ENCODE results near the gene PBX1.

PBX1 gene

DNA sequence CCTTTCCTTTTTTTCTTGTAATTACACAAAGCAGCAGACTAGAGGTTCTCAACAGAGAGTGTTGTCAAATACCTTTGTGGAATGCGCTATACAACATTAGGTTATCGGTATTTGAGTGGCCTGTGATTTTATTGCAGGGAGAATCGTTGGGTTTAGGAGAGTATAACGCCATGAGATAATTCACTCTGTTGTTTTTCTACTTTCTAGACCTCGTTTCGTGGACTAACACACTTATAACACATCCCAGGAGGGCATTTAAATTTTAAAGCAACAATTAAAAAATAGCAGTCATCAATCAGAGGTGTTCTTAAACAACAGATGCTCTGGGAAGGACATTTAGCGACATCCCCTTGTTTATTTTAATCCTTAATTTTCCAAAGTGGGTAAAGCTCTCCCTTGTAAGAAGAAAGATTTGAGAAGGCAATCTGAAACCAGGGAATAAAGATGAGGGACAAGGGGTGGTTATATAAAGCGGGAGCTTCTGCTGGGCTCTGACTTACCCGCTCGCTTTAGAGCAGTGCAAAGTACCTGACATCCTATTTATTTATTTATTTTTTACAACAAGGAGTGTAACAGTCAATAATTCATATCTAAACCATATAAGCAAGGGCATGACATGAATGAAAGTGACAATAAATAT is 4.9 kb downstream of the PBX1 start:
- DNase-seq (ENCODE audit: low read depth in 1 of 2, low spot score in 1 of 2) = no peak

GRCh38 chr1:164564378-164564777 is 5.4 kb downstream of the PBX1 start:
- no peak for DNase-seq (ENCODE audit: low read depth in 1 of 2, low spot score in 1 of 2)

DNA sequence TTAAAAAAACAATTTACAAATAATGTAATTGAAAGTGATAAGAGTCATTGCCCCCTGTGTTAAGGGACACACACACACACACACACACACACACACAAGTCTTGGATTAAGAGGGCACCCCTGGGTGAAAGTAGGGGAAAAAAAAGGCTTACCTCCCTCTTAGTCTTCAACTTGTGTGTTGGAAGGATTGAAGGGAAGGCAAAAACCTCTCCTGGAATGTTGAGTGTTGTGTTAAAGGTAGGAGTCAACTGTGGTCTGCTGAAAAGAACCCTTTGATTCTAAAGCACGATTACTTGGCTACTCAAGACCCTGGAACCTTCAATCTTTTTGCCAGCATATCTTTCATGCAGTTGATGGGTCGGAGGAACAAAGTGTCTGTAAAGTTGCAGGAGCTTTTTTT is 6.4 kb downstream of the PBX1 start:
- no peak for DNase-seq (ENCODE audit: low read depth in 1 of 2, low spot score in 1 of 2)

DNA sequence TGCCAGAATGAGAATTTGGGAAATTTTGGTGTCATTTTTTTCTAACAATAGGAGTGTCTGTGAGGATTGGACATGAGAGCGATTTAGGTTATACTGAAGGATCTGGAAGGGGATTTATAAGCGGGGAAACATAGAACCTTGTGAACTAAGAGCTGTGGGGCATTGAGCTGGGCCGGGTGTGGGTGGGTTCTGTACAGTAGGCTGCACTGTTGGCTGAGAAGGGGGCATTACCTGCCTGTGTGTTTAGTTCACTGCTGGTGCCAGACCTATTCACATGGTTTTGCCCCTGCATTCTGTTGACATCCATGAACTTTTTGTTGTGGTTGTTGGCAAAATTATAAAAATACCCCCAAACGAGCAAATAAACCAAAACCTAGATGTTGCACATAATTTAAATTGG is 8.8 kb downstream of the PBX1 start:
- DNase-seq (ENCODE audit: low read depth in 1 of 2, low spot score in 1 of 2) = no peak

DNA sequence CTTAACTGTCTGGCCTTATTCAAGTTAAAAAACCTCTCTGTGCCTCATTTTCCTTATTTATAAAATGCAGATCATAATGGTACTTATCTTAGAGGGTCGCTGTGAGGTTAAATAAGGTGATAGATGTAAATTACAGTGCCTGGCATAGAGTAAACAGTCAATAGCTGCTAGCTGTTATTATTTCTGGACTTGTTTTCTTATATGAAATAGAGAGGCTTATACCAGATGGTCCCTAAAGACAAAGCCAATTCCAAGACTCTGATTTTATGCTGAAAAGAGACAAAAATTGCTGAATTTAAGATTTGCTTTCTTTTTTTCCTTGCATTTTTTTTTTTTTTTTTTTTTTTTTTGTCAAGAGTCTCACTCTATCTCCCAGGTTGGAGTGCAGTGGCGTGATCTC is 10.3 kb downstream of the PBX1 start:
- DNase-seq (ENCODE audit: low read depth in 1 of 2, low spot score in 1 of 2) = no peak

GRCh38 chr1:164569866-164570265 is 10.9 kb downstream of the PBX1 start:
- DNase-seq (ENCODE audit: low read depth in 1 of 2, low spot score in 1 of 2) = no peak

DNA sequence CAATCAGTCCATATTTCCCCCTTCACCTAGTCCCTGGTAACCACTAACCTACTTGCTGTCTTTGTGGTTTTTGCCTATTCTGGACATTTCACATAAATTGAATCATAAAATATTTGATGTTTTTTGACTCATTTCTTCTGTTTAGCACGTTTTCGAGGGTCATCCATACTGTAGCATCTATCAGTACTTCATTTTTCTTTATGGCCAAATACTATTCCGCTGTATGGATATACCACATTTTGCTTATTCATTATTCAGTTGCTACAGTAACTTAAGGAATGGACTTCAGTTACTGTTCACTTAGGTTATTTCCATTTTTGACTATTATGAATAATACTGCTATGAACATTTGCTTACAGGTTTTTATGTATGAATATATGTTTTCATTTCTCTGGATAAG is 12.3 kb downstream of the PBX1 start:
- no peak for DNase-seq (ENCODE audit: low read depth in 1 of 2, low spot score in 1 of 2)

DNA sequence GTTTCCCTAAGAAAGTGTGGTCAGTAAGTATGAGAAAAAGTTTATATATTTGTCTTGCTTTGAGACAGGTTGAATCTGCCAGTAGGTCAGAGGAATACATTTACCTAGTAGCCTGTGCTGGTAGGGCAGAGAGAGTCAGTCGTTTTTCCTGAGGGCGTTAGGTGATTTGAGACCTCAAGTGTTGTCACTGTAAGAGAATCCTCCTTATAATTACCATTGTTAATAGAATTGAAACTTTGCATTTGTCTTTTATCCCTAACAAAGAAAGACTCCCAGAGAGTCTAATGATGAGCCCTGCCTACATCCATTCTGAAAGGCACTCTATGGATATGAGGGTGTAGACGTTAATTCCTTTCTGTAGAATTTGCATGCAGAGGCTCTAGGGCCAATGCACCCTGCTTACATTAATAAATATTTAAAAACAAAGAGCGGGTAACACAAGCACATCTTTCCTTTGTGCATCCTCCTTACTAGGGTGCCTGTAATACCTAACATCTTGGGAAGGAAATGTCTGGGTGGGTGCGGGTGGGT is 16.4 kb downstream of the PBX1 start:
- no peak for DNase-seq (ENCODE audit: low read depth in 1 of 2, low spot score in 1 of 2)

DNA sequence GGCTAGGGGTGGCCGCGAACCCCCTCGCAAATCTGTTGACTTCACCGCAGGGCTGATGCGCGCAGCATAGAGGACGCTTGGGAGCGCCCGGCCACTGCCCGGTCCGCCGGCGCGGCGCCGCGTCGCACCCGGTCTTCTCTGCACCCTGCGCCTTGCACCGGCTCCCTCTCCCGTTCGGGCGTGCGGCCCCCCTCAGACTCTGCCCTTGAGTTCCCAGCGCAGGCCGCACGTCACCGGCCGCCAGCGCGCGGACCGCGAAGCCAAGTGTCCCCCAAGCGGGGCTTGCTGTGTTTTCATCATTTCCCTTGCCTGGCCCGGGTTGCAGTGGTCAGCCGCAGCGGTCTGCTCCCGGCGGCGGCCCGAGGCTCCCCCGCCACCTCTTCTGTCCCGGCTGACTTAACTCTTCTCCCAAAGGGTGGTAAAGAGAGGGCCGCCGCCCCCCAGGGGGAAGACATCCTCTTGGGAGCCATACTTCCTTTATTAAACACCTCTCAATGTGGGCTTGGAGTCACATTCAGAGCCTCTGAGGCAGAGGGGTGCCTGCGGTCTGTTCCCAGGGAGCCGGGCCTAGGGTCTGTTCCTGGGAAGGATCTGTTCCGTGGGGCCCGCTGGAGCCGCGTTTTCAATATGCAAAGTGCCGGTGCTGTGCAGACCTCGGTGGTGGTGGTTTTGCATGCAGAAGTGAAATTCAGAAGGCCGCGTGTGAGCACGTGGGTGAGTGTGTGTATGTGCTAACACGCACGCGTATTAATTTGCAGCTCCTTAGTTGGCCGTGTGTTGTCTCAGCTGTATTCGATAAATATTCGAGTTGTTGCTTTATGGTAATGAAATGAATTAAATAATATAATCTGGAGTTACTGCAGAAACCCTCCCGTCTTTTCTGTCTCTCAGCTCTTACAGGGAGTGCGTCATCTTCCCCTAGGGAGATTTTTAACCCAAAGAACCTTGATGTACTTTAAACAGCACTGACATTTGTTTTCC is 17.6 kb downstream of the PBX1 start:
- DNase-seq (ENCODE audit: low read depth in 1 of 2, low spot score in 1 of 2) = no peak

- DNase-seq (ENCODE audit: low read depth in 1 of 2, low spot score in 1 of 2) = no peak
Observed at GRCh38 chr1:164577291-164577690, 18.3 kb downstream of the PBX1 start.

GRCh38 chr1:164578479-164579200 is 19.7 kb downstream of the PBX1 start:
- DNase-seq (ENCODE audit: low read depth in 1 of 2, low spot score in 1 of 2) = no peak

DNA sequence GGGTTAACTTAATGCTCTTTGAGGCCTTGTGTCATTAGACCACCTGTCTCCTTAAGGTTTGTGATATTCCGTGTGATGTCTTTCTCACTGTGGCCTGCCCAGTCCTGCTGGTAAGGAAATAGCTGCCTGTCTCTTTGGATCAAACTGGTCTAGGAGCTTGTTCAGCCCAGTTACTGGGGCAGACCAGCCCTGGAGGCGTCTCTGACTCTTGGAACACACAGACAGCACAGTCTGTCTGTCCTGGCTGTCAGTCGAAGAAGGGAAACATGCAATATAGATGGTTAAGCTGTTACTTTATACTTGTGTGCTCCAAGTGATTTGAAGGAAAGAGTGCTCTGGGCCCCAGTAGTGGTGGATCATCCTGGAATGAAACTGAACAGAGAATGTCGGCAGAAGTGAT is 20.4 kb downstream of the PBX1 start:
- no peak for DNase-seq (ENCODE audit: low read depth in 1 of 2, low spot score in 1 of 2)

GRCh38 chr1:164581762-164582161 is 22.8 kb downstream of the PBX1 start:
- DNase-seq (ENCODE audit: low read depth in 1 of 2, low spot score in 1 of 2) = no peak

GRCh38 chr1:164583196-164583595 is 24.2 kb downstream of the PBX1 start:
- no peak for DNase-seq (ENCODE audit: low read depth in 1 of 2, low spot score in 1 of 2)

DNA sequence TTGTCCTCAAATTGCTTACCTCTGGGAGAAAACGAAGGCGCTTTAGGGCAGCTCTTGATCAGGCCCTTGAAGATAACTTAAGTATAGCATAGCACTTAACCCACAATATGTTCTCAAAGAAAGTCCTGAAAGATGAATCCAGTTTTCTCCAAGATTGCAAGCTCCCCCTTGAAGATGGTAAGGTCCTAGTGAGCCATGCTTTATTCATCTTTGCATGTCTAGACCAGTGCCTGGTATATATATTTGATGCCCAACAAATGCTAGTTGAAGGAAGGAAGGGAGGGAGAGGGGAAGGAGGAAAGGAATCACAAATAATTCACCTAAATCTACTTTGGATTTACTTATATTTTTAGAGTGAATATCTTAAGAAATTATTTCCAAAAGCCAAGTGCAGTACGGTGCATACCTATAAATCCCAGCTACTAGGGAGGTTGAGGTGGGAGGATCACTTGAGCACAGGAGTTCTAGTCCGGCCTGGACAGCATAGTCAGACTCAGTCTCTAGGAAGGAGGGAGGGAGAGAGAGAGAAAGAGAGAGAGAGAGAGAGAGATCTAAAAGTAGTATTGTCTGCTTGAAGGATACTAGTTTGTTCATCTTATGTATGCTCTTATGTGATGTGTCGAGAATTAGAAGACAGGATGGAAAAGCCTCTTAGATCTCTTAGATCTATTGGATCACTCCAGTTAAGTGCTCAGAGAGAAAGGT is 25.0 kb downstream of the PBX1 start:
- DNase-seq (ENCODE audit: low read depth in 1 of 2, low spot score in 1 of 2) = no peak

DNA sequence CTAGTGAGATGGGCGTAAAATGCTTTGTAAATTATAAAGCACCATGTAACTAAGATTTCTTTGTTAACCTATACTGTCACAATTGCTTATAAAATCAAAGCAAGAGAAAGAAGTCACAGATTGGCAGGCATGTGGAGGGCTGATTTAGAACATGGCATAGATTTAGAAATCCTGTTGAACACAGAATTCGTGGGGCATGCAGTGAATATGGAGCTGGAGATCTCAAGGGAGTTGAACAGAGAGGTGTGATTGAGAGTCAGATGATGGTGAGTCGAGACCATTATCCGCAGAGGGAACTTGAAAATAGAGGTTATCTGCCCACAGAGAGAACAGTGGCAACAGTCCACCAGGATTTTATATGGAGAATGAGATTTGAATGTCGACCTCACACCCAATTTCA is 27.6 kb downstream of the PBX1 start:
- DNase-seq (ENCODE audit: low read depth in 1 of 2, low spot score in 1 of 2) = no peak

DNA sequence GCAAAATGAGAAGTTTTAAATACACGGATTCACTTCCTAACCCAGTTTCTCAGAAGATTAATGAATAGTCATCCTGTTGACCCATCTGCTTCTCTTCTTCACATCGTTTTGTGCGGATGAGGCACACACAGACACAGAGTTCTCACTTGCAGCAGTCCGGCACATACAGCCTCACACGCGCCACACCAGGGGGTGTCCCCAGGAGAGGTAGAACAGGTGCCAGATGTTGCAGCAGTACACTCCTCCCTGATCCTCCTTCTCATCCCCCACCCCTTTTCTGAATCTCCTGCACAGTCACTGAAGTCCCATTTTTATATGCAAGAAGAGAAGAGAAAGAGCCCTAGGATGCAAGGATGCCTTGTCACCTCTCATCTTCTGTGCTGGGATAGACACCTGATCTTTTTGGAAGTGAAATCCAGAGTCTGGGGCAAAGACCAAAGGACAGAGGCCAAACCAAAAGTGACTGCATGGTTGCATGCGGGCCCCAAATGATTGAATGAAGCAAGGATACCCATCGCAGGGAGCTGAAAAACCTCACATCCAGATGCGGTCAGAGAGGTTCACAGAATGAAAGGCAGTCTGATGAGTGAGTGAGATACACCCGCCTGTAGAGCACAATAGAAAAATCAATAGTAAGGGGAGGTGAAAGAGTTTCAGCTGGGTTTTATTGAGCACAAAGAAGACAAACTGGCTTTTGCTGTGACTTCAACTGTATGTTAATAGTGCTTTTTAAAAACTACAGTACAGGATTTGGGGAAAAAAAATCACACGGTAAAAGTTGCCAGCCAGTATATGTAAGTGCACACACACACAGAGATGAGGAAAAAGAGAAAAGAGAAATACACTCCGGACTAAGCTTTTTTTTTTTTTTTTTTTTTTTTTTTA is 28.9 kb downstream of the PBX1 start:
- DNase-seq (ENCODE audit: low read depth in 1 of 2, low spot score in 1 of 2) = no peak

GRCh38 chr1:164588516-164589341 is 29.7 kb downstream of the PBX1 start:
- DNase-seq (ENCODE audit: low read depth in 1 of 2, low spot score in 1 of 2) = no peak

GRCh38 chr1:164589408-164589807 is 30.4 kb downstream of the PBX1 start:
- no peak for DNase-seq (ENCODE audit: low read depth in 1 of 2, low spot score in 1 of 2)
